HG03520 (cell line): Measurements from ENCODE around the gene TMEM125.

Source experiments
- ATAC-seq: cut with Tn5 transposase; IDR thresholded peaks from one replicate; pipeline ENCODE4 v1.9.1; 2021; ENCODE audit warnings: mild to moderate bottlenecking, moderate library complexity; ENCODE audit not compliant: unreplicated experiment

The TMEM125 gene

GRCh38 chr1:43246466-43247213 lies 23.1 kb upstream of the TMEM125 start:
- no peak for ATAC-seq

GRCh38 chr1:43247256-43247921 lies 22.4 kb upstream of the TMEM125 start:
- ATAC-seq, result no peak

- ATAC-seq, result no peak
Measured at GRCh38 chr1:43250351-43250761, 19.4 kb upstream of the TMEM125 start.

- no peak for ATAC-seq
Measured at GRCh38 chr1:43251024-43251423, 18.8 kb upstream of the TMEM125 start.

GRCh38 chr1:43252225-43252624 lies 17.6 kb upstream of the TMEM125 start:
- no peak for ATAC-seq

- ATAC-seq, result no peak
Measured at GRCh38 chr1:43253173-43253572, 16.6 kb upstream of the TMEM125 start.

GRCh38 chr1:43253876-43254275 lies 15.9 kb upstream of the TMEM125 start:
- no peak for ATAC-seq

- no peak for ATAC-seq
Measured at GRCh38 chr1:43255438-43256210, 14.2 kb upstream of the TMEM125 start.

GRCh38 chr1:43256675-43257570 lies 12.9 kb upstream of the TMEM125 start:
- no peak for ATAC-seq

GRCh38 chr1:43258370-43258769 lies 11.4 kb upstream of the TMEM125 start:
- no peak for ATAC-seq

GRCh38 chr1:43265431-43265830 lies 4.4 kb upstream of the TMEM125 start:
- no peak for ATAC-seq

GRCh38 chr1:43266881-43267280 lies 2.9 kb upstream of the TMEM125 start:
- ATAC-seq, result no peak

GRCh38 chr1:43267291-43267805 lies 2.4 kb upstream of the TMEM125 start:
- ATAC-seq, result no peak

- ATAC-seq, result no peak
Measured at GRCh38 chr1:43267818-43268425, 1.9 kb upstream of the TMEM125 start.

GRCh38 chr1:43270421-43271095 lies 775 bp downstream of the TMEM125 start:
- no peak for ATAC-seq

- no peak for ATAC-seq
Measured at GRCh38 chr1:43271186-43272118, 1.7 kb downstream of the TMEM125 start.

- no peak for ATAC-seq
Measured at GRCh38 chr1:43272161-43272560, 2.4 kb downstream of the TMEM125 start.
